HT-29 (cell line): ENCODE results near the gene SLC4A8. TPM values are rescaled to one million over a fixed set of nuclear protein-coding genes. Genes with fewer than 3 reads are reported as not detected.
A peak's percentile ranks its signal among the peaks of the same experiment; 100 is the strongest.

Experiments
- DNase-seq: peaks from one replicate; pipeline ENCODE4 v3.0.0-alpha.2; 2015; ENCODE audit warnings: low spot score
- total RNA-seq: library from RNA; depleted of rRNA; stranded (reverse); fragments of >200 nt; shearing (Covaris generic); gene quantifications from 2 replicates; pipeline ENCODE4 v1.2.3, GENCODE V29; 2014; rRNA removed

SLC4A8 gene
- not detected in 2 replicates for total RNA-seq

GRCh38 chr12:51424662-51425539, at the start of gene SLC4A8:
Gene SLC4A8 (plus strand): TSS chr12:51424831. CDS start chr12:51424988, 157 bp downstream.
- peak; percentile 19 for DNase-seq

DNA sequence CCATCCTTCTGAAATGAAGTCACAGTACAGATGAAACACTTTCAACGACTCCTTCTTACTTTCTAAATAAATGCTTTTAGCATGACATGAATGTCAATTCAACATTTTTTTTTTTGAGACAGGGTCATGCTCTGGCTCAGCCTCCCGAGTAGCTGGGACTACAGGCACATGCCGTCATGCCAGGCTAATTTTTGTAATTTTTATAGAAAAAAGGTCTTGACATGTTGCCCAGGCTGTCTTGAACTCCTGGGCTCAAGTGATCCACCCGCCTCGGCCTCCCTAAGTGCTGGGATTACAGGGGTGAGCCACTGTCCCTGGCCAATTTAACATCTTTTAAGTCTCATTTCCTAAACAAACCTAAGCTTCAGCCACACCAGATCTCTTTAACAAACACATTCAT, 49.8 kb upstream of the SLC4A8 start:
- DNase-seq = no peak

- no peak for DNase-seq
Observed at GRCh38 chr12:51377099-51377984, 47.3 kb upstream of the SLC4A8 start.

DNA sequence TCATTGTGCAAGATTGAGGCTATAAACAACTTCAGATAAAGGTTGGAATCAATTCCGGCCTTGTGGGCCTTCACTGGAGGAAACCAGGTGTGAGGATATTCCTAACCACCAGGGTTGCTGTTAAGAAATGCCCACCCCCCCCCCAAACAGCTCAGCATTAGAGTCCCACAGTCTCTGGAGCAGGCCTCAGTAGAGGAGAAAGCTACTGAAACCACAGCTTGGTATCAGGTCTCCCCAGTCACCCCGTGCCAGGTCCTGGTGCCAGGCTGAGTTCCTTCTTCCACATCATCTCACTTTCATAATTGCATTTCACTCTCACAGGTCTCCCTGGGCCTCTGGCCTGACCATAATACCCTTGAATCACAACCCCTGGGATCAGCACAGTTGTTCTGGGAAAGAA, 45.9 kb upstream of the SLC4A8 start:
- no peak for DNase-seq

DNA sequence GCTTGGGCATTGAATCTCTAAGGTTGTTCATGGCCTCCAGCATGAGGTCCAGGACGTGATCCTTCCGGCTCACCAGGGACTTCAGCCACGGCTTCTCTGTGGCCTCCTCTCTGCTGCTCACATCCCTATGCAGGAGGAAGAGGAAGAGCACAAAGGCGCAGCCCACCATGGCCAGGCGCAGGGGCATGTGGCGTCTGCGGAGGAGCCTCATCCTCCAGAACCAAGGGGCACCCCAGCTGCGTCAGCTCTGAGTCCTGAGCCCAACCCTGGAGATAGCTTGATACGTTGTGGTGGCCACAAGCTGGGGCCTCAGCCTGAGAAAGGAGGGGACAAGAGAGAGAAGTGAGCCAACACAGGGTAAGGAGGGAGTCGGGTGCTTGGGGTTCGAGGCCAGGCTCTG, 45.1 kb upstream of the SLC4A8 start:
- no peak for DNase-seq

- no peak for DNase-seq
Observed at GRCh38 chr12:51381226-51382079, 43.2 kb upstream of the SLC4A8 start.

DNA sequence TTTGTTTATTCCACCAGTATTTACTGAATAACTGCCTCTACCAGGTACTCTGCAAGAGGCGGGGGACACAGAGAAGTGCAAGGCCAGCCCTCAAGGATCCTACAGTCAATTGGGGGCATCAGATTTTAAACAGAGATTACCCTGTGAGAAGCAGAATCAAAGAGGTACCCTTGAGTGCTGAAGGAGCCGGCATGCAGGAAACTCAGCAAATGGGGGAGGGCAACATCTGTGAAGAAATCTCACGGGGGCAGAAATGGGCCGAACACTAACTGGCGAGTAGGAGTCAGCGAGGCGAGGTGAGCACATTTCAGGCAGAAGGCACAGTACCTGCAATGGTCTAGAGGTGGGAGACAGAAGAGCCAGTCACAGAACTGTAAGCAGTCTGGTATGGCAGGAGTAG, 42.5 kb upstream of the SLC4A8 start:
- no peak for DNase-seq

- no peak for DNase-seq
Observed at GRCh38 chr12:51383269-51383905, 41.2 kb upstream of the SLC4A8 start.

GRCh38 chr12:51386351-51386750, 38.3 kb upstream of the SLC4A8 start:
- DNase-seq = no peak

DNA sequence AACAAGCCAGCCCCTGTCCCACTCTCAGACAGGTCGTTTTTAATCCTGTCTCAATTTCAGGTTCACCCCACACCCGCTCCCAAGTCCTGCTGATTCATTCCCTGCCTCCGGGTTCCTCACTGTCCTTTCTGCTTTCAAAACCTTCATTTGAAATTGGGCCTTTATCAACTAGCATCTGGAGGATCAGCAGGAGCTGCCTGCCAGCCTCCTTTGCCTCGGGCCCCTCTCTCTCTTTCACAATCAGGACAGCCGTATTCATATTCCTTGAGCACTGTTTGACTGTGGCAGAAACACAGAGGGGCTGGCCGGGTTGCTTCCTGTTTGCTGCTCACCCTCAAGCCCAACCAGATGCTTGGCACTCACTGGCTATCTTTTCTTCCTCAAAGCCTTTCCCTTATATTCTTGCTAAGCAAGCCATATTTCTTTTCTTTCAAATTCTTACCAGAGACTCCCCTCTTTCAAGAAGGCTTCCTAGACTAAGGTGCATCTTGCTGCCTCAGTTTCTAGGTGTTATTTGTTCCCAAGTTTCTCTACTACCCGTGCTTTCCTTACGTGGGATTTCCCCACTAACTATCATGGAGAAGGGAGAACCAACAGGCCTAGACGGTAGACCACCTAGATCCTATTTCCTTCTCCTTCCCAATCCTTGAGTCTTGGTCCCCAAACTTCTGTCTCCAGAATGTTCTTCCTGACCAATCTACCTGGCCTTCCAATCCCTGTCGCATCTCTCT, 36.4 kb upstream of the SLC4A8 start:
- no peak for DNase-seq

DNA sequence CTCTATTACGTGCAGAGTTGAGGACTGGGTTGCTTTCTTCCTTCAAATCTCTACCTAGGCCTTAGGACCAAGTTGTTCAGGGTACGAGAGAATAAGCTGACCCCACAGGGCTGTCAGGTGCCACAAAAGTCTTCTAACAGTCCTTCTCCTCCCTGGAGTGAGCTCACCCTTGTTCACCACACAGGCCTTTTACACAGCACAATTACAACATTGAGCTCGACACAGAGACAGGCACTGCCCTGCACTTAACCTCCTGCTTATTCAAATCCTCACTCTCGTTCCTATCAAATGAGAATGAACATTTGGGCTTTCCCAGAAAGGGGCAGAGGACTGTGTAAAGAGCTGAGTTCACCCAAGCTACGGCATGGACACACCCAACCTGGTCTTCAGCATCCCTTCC, 35.8 kb upstream of the SLC4A8 start:
- no peak for DNase-seq

DNA sequence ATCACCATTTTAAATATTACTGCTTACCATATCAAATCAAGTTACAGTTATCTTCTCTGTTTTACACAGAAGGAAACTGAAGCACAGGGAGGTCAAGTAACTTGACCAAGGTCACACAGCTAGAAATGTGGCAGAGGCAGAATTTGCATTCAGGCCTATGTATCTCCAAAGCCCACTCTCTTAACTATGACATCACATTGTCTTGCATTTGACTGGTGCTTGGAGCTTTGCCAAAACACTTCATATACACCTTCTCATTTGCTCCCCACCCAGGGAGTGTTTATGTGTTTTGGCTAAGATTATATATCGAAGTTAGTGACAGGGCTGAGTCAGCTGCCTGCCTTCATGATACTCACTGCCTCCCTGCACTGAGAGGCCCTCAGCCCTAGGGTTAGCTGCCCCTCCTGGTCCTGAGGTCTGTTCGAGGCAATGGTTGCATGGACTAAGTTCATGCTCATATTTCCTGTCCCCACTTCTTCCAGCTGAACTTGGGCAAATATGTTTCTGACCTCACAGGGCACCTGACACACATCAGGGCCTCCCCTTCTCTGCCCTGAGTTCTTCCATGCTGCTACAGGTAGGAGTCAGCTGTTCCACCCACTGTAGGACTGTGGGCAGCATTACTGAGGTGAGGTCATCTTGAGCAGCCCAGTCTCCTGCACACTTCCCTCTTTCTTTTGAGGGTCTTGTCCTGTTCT, 35.2 kb upstream of the SLC4A8 start:
- no peak for DNase-seq

DNA sequence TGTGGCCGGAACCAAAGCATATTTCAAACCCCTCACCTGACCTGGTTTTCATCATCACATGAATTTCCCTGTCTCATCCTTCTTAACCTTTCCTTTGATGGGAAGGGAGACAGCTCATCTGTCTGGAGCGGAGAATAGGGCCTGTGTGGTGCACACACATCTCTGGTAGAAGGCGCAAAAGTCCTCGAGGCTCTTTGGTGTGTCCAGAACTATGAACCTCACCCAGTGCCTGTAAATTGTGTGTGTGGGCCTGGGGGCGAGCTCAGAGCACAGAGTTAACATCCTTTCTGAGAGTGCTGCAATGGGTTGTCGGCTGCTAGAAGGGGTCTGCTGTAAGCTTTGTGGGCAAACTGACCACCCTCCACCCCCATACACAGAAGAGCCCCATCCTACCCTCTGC, 34.2 kb upstream of the SLC4A8 start:
- no peak for DNase-seq

- no peak for DNase-seq
Observed at GRCh38 chr12:51390891-51391282, 33.7 kb upstream of the SLC4A8 start.

DNA sequence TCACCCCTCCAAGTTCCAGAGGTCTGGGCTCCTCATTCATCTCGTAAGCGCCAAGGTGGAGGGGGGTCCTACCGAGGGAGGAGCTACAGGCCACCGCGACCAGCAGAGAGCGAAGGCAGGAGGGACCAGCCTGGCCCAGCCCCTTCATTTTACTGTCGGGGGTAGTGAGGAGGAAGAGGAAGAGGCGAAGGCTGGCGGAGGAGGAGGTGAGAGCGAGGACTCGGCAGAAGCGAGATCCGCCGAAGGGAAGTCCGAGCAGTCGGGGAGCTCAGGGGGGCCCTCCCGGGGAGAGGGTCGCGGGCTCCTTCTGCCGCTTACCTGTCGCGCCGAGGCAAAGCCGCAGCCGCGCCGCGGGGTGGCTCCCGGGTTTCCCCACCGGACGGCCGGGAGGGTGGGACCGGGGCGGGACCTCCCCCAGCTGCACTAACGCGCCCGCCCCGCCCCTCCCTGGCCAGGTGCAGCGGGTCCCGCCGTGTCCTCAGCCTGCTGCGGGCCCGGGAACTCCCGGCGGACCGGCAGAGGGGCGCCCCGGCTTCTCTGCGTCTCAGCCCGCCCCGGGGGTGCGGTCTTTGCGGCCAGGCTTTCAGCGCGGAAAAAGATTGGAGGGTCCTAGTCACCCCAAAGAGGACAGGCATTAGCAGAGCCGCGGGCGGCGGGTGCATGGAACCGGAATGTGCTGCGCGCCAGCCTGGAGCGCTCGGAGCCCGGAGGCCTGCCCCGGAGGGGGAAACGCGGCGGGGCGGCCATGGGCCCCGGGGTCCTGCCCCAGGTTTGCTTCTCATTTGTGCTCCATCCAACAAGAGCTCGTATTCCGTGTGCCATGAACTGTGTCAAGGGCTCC, 33.1 kb upstream of the SLC4A8 start, which contains the start of gene GALNT6:
TSS of gene GALNT6 (minus strand) at position 124 of the 841 bp plus-strand sequence. CDS start 11,625 bp downstream, outside the sequence.
- DNase-seq = peak; percentile 39

GRCh38 chr12:51392556-51393237, 31.9 kb upstream of the SLC4A8 start:
- no peak for DNase-seq

DNA sequence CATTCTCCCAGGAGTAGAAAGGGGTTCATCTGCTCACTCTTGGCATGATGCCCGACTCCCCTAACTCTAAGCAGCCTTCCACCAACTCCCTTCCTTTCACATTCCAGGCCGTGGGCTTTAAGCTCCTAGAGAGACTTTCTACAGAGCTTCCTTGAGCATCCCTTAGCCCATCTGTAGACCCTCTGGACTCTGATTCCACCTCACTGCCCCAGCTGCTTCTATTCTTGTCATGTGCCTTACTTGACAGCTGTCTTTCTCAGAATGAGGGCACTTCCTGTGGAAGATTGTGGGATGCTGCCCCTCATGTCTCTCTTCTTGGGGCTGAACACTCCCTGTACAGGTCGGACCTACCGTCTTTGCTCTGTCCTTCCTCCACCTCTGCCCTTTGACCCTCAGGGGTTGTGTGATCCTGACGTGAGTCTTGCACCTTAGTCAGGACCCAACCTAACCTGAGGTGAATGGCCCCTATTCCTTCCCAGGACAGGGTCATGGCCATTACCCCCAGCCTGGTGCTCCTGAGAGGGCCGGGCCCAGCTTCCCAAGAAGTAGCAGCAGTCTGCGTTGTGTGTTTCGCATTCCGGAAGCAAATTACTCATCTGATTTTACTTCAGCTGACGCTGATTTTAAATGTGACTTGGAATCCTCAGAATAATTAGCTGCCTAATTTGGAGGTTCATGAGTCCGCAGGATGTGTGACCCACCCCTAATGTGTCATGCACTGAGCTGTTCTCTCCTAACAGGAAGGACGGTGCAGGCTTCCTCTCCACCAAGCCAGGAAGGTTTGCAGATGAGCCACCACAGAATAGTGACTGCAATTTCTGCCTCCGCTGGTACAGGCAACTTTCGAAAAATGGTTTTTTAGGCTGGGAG, 30.7 kb upstream of the SLC4A8 start:
- no peak for DNase-seq
